Measurements from ENCODE around the gene WEE1. TPM values are rescaled to one million over a fixed set of nuclear protein-coding genes. Genes with fewer than 3 reads are reported as not detected.

Gene WEE1
- total and polyA plus RNA-seq, 2 donors (not counting 3 experiments of a cell fraction or from before 2014, with no cell fraction given): 19.2 to 42.8 TPM

DNA sequence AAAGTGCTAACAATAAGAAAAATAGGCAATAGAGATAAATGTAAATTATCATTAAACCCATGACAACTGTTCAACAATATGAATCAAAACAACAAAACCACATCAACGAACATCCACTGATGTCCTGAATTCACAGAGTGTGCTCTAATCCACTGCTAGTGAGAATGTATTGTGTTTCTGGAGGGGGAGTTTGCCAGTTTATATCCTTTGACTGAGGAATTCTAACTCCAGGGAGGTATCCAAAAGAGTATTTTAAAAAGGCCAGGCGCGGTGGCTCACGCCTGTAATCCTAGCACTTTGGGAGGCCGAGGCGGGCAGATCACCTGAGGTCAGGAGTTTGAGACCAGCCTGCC is 1.7 kb upstream of the WEE1 start:
- dilution Hi-C loops (cut with MboI; ENCODE audit: extremely low pct_ligation_motif_present, low sequenced_read_pairs) (no loop called here), intact Hi-C loops (cut with micrococcal nuclease) (loop anchor here (2.0 to 10.0 kb wide), 3 partner anchors 37 to 283 kb away; no protein-coding TSS in a partner anchor)
- peaks cover 0 to 3% of the 10 kb centered on the region in 2 experiments for H3K36me3 ChIP-seq (ENCODE audit: control insufficient read depth in 2 of 2, extremely low read depth in 1 of 2, insufficient read depth in 2 of 2, low read length in 2 of 2)
- H3K4me3 ChIP-seq (replicated peaks in 1 of 3; ENCODE audit: insufficient read depth in 1 of 3, low read depth in 1 of 3, low read length in 3 of 3): no peak overlapping the region
- TF ChIP-seq EZH2 (IDR thresholded peaks at IDR 0.05; ENCODE audit: borderline replicate concordance, low read depth, low read length, severe bottlenecking): no peak
- TF ChIP-seq, protein P1, sequence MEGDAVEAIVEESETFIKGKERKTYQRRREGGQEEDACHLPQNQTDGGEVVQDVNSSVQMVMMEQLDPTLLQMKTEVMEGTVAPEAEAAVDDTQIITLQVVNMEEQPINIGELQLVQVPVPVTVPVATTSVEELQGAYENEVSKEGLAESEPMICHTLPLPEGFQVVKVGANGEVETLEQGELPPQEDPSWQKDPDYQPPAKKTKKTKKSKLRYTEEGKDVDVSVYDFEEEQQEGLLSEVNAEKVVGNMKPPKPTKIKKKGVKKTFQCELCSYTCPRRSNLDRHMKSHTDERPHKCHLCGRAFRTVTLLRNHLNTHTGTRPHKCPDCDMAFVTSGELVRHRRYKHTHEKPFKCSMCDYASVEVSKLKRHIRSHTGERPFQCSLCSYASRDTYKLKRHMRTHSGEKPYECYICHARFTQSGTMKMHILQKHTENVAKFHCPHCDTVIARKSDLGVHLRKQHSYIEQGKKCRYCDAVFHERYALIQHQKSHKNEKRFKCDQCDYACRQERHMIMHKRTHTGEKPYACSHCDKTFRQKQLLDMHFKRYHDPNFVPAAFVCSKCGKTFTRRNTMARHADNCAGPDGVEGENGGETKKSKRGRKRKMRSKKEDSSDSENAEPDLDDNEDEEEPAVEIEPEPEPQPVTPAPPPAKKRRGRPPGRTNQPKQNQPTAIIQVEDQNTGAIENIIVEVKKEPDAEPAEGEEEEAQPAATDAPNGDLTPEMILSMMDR (IDR thresholded peaks at IDR 0.05; ENCODE audit: extremely low read depth in 1 of 2, insufficient read depth in 1 of 2, low read depth in 1 of 2, low read length in 2 of 2): no peak
- TF ChIP-seq POLR2A (IDR thresholded peaks at IDR 0.05; ENCODE audit: low read depth, low read length): no peak
- TF ChIP-seq, protein P2, sequence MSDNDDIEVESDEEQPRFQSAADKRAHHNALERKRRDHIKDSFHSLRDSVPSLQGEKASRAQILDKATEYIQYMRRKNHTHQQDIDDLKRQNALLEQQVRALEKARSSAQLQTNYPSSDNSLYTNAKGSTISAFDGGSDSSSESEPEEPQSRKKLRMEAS (IDR thresholded peaks at IDR 0.05; ENCODE audit: insufficient read depth, insufficient read length): no peak
- no peak for TF ChIP-seq JUN (IDR thresholded peaks at IDR 0.05; ENCODE audit: borderline replicate concordance, insufficient read depth, insufficient read length, low read depth)
- no peak for TF ChIP-seq MYC (IDR thresholded peaks at IDR 0.05; ENCODE audit: low read depth, low read length)
- BruUV-seq (replicated peaks): no TSS peak
- ChIA-PET POLR2A (interaction anchor here (0.7 kb wide), 1 partner anchor 147 kb away, joined by 4 read pairs; no protein-coding TSS in a partner anchor), CTCF (interaction anchor here (1.3 to 2.6 kb wide), 2 partner anchors 37 to 41 kb away, joined by 5 to 11 read pairs; no protein-coding TSS in a partner anchor)
- no peak overlapping the region for H3K27ac ChIP-seq (ENCODE audit: insufficient read depth, low read depth, low read length)
- no peak overlapping the region for H3K4me2 ChIP-seq (ENCODE audit: insufficient read depth, low read length)
- H3K27me3 ChIP-seq (ENCODE audit: control insufficient read depth in 2 of 2, insufficient read depth in 2 of 2, low read length in 2 of 2): no peaks in the 10 kb centered on the region
- peaks cover 25% of the 10 kb centered on the region for H3K4me1 ChIP-seq (ENCODE audit: control insufficient read depth, extremely low read depth, insufficient read depth, low read length)
- FAIRE-seq (no peak), DNase-seq (ENCODE audit: low read depth, low spot score) (no peak)
- H3K9me3 ChIP-seq (replicated peaks; ENCODE audit: control insufficient read depth, insufficient read depth, low read length): no peaks in the 10 kb centered on the region
- H3K9ac ChIP-seq (replicated peaks; ENCODE audit: extremely low read depth, insufficient read depth, low read length): no peak overlapping the region
- no peaks in the 10 kb centered on the region for H3K9me1 ChIP-seq (replicated peaks; ENCODE audit: control insufficient read depth, extremely low read depth, insufficient read depth, low read length)
- no peak overlapping the region for H2AFZ ChIP-seq (ENCODE audit: low read depth, low read length)
- peaks cover 31% of the 10 kb centered on the region for H3K79me2 ChIP-seq (ENCODE audit: control insufficient read depth, insufficient read depth, low read length)
- no peaks in the 10 kb centered on the region for H4K20me1 ChIP-seq (replicated peaks; ENCODE audit: control insufficient read depth, extremely low read depth, insufficient read depth, low read length)
